ENCODE results near the gene SULT1C4. TPM values are rescaled to one million over a fixed set of nuclear protein-coding genes. Genes with fewer than 3 reads are reported as not detected.

Gene SULT1C4
- total RNA-seq, 4 donors from 2014 or later, result 0.61 to 3.3 (median 2.4) TPM

- DNase-seq (no peak), ATAC-seq (no peak)
- Histone ChIP-seq H3K36me3 (no peaks in the 10 kb centered on the region), H3K9me3 (peaks cover 0 to 6% (median 0%) of the 10 kb centered on the region in 3 donors), H3K4me1 (no peaks in the 10 kb centered on the region), H3K27me3 (no peaks in the 10 kb centered on the region), H3K4me3 (no peak overlapping the region), H3K27ac (no peak overlapping the region)
- no peak for TF ChIP-seq CTCF (IDR thresholded peaks at IDR 0.05 in 4 of 5, conservative IDR thresholded peaks at IDR 0.05 in 1 of 5)
- in situ Hi-C loops (cut with MboI; ENCODE audit: low sequenced_read_pairs in 4 of 4), result no loop called here
- intact Hi-C loops (cut with DNase I; ENCODE audit: low total_unique reads), result no loop called here
Observed at GRCh38 chr2:108401800-108402199, 24.0 kb downstream of the SULT1C4 start.

DNA sequence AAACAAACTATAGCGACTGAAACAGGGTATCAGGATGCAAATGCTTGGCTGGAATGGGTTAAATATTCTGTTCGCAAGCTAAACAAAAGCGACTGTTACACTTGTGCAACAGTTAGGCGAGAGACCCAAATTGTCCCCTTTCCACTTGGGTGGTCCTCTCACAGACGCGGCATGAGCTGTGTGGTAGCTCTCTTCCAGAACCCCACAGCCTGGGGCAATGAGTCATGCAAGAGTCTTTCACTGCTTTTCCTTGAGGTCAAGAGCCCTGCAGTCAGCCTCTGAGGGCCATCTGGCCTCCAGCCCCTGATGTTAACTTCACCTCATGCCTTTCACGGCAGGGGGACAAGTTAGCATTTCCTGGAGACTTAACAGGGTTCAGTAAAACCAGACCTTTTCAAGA is 25.7 kb downstream of the SULT1C4 start:
- TF ChIP-seq POLR2A (IDR thresholded peaks at IDR 0.05), result no peak
- no peak for TF ChIP-seq CTCF (IDR thresholded peaks at IDR 0.05 in 4 of 5, conservative IDR thresholded peaks at IDR 0.05 in 1 of 5)
- in situ Hi-C loops (cut with MboI; ENCODE audit: low sequenced_read_pairs in 4 of 4), result no loop called here
- no peak overlapping the region for H3K4me3 ChIP-seq
- no peak for ATAC-seq
- H3K9me3 ChIP-seq, result peaks cover 0 to 6% (median 0%) of the 10 kb centered on the region in 3 donors
- intact Hi-C loops (cut with DNase I; ENCODE audit: low total_unique reads), result no loop called here
- no peaks in the 10 kb centered on the region for H3K4me1 ChIP-seq
- H3K27me3 ChIP-seq, result no peaks in the 10 kb centered on the region
- DNase-seq, result no peak
- H3K27ac ChIP-seq, result no peak overlapping the region
- no peaks in the 10 kb centered on the region for H3K36me3 ChIP-seq

DNA sequence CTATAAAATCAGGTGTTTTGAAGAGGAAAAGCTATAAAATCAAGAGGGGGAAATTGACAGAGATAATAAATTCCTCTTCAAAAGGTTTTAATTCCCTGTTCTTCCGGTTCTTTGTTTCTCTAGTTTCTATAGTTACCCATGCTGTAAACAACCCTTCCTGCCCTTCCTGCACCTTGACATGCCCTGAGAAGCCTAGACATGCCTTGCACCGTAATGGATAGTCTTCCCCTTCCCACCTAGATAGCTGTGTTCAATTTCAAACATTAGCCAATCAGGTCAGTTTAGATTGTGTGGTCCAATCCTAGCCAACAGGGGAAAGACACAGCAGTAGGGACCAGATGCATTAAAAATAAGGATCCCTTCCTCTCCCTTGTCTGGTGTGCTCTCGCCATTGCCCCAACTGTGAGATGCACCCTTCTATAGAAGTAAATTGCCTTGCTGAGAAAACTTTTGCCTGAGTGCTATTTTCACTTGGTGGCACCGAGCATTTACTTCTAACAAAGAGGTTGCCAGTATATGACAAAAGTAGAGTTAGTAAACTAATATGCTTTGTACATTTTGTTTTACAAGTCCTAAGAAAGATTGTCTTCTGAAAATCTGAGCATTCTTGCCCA is 27.1 kb downstream of the SULT1C4 start:
- H3K4me3 ChIP-seq, result no peak overlapping the region
- DNase-seq (no peak), ATAC-seq (no peak)
- no peaks in the 10 kb centered on the region for H3K27me3 ChIP-seq
- no peak overlapping the region for H3K27ac ChIP-seq
- H3K4me1 ChIP-seq, result no peaks in the 10 kb centered on the region
- peaks cover 0 to 6% (median 0%) of the 10 kb centered on the region in 3 donors for H3K9me3 ChIP-seq
- intact Hi-C loops (cut with DNase I; ENCODE audit: low total_unique reads), result no loop called here
- H3K36me3 ChIP-seq, result no peaks in the 10 kb centered on the region
- TF ChIP-seq CTCF (IDR thresholded peaks at IDR 0.05 in 4 of 5, conservative IDR thresholded peaks at IDR 0.05 in 1 of 5) (no peak), POLR2A (IDR thresholded peaks at IDR 0.05) (no peak)
- in situ Hi-C loops (cut with MboI; ENCODE audit: low sequenced_read_pairs in 4 of 4), result no loop called here

GRCh38 chr2:108407864-108408729 is 30.3 kb downstream of the SULT1C4 start:
- in situ Hi-C loops (cut with MboI; ENCODE audit: low sequenced_read_pairs in 4 of 4) (no loop called here), intact Hi-C loops (cut with DNase I; ENCODE audit: low total_unique reads) (no loop called here)
- H3K4me3 ChIP-seq, result no peak overlapping the region
- no peaks in the 10 kb centered on the region for H3K36me3 ChIP-seq
- ATAC-seq (no peak), DNase-seq (no peak)
- no peaks in the 10 kb centered on the region for H3K27me3 ChIP-seq
- H3K27ac ChIP-seq, result no peak overlapping the region
- H3K9me3 ChIP-seq, result peaks cover 0 to 6% (median 0%) of the 10 kb centered on the region in 3 donors
- TF ChIP-seq POLR2A (IDR thresholded peaks at IDR 0.05) (no peak), CTCF (IDR thresholded peaks at IDR 0.05 in 4 of 5, conservative IDR thresholded peaks at IDR 0.05 in 1 of 5) (no peak)
- no peaks in the 10 kb centered on the region for H3K4me1 ChIP-seq

All from gastrocnemius medialis (tissue), 4 donors.